ENCODE data around the gene PPP1R3G.

PPP1R3G gene

GRCh38 chr6:5072440-5072839, 12.7 kb upstream of the PPP1R3G start:
- H3K9me3 ChIP-seq (ENCODE audit: low read length) = no peaks in the 10 kb centered on the region
- H3K36me3 ChIP-seq (ENCODE audit: insufficient read depth, low read length) = no peaks in the 10 kb centered on the region
- TF ChIP-seq EZH2 (IDR thresholded peaks at IDR 0.05; ENCODE audit: borderline replicate concordance, low read length) (no peak), CTCF (IDR thresholded peaks at IDR 0.05; ENCODE audit: low read length) (no peak)
- H3K9ac ChIP-seq (ENCODE audit: low read length) = no peak overlapping the region
- no peaks in the 10 kb centered on the region for H3F3A ChIP-seq (ENCODE audit: insufficient read depth, low read length)
- no peak overlapping the region for H3K4me2 ChIP-seq (ENCODE audit: low read length)
- no peaks in the 10 kb centered on the region for H3K79me2 ChIP-seq (ENCODE audit: insufficient read depth, low read length)
- peaks cover 4% of the 10 kb centered on the region; the same call in 1 of the 2 replicates for H3K27me3 ChIP-seq (ENCODE audit: insufficient read depth, low read length)
- no peaks in the 10 kb centered on the region for H3K9me2 ChIP-seq (ENCODE audit: low read depth, low read length)
- no peak overlapping the region for H2AFZ ChIP-seq (ENCODE audit: low read length)
- H3K4me1 ChIP-seq (ENCODE audit: insufficient read depth, low read length, severe bottlenecking) = no peaks in the 10 kb centered on the region
- no peaks in the 10 kb centered on the region for H4K20me1 ChIP-seq (ENCODE audit: insufficient read depth, low read length)
- H3K27ac ChIP-seq (ENCODE audit: low read depth, low read length, poor library complexity, severe bottlenecking) = no peak overlapping the region
- no peak overlapping the region for H3K4me3 ChIP-seq (ENCODE audit: low read depth, low read length, poor library complexity, severe bottlenecking)

DNA sequence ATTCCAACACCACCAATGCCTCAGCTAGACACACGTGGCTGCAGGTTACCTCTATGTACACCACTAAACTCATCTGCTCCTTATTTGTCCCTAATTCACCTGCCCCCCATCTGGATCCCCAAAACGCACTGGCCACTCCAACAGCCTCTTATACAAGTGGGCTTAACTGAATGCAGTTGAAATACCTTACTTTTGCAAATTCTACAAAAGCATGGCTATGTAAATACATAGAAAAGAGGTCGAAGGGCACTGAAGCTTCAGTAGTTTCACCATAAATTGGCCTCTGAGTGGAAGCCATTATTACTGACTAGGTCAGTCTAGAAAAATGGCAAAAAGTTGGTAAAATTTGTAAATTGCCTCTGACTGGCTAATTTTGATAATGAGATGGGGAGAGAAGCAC, 11.1 kb upstream of the PPP1R3G start:
- H4K20me1 ChIP-seq (ENCODE audit: insufficient read depth, low read length) = no peaks in the 10 kb centered on the region
- no peak overlapping the region for H3K9ac ChIP-seq (ENCODE audit: low read length)
- TF ChIP-seq CTCF (IDR thresholded peaks at IDR 0.05; ENCODE audit: low read length) (no peak), EZH2 (IDR thresholded peaks at IDR 0.05; ENCODE audit: borderline replicate concordance, low read length) (no peak)
- no peaks in the 10 kb centered on the region for H3K4me1 ChIP-seq (ENCODE audit: insufficient read depth, low read length, severe bottlenecking)
- no peaks in the 10 kb centered on the region for H3K9me3 ChIP-seq (ENCODE audit: low read length)
- no peaks in the 10 kb centered on the region for H3K79me2 ChIP-seq (ENCODE audit: insufficient read depth, low read length)
- no peak overlapping the region for H3K4me3 ChIP-seq (ENCODE audit: low read depth, low read length, poor library complexity, severe bottlenecking)
- no peaks in the 10 kb centered on the region for H3K9me2 ChIP-seq (ENCODE audit: low read depth, low read length)
- no peak overlapping the region for H3K4me2 ChIP-seq (ENCODE audit: low read length)
- no peak overlapping the region for H3K27ac ChIP-seq (ENCODE audit: low read depth, low read length, poor library complexity, severe bottlenecking)
- H3K36me3 ChIP-seq (ENCODE audit: insufficient read depth, low read length) = no peaks in the 10 kb centered on the region
- no peak overlapping the region for H2AFZ ChIP-seq (ENCODE audit: low read length)
- no peaks in the 10 kb centered on the region for H3F3A ChIP-seq (ENCODE audit: insufficient read depth, low read length)
- no peaks in the 10 kb centered on the region for H3K27me3 ChIP-seq (ENCODE audit: insufficient read depth, low read length)

DNA sequence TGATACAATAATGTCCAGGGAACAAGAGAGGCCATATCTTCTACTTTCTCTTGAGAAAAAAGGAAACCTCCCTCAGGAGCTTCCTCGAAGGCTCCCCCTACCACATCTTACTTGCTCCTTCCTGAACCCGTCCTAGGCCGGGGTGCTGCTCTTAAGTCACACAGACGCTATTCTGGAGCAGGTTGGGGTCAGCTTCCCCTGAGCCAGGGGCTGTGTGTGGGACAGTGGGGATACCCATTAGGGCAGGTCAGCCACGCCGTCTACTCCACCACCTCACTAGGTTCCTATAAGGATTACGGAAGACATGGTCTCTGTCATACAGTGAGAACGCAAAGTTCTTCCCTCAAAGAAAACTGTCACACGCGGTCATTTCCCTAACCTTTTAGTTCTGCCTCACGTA, 8.2 kb upstream of the PPP1R3G start:
- peaks cover 15% of the 10 kb centered on the region; the same call in 1 of the 2 replicates for H3K27me3 ChIP-seq (ENCODE audit: insufficient read depth, low read length)
- no peaks in the 10 kb centered on the region for H3K4me1 ChIP-seq (ENCODE audit: insufficient read depth, low read length, severe bottlenecking)
- H3K9me2 ChIP-seq (ENCODE audit: low read depth, low read length) = no peaks in the 10 kb centered on the region
- no peak overlapping the region for H3K9ac ChIP-seq (ENCODE audit: low read length)
- no peaks in the 10 kb centered on the region for H3K9me3 ChIP-seq (ENCODE audit: low read length)
- no peaks in the 10 kb centered on the region for H3K36me3 ChIP-seq (ENCODE audit: insufficient read depth, low read length)
- H3K4me2 ChIP-seq (ENCODE audit: low read length) = no peak overlapping the region
- H2AFZ ChIP-seq (ENCODE audit: low read length) = no peak overlapping the region
- H3K27ac ChIP-seq (ENCODE audit: low read depth, low read length, poor library complexity, severe bottlenecking) = no peak overlapping the region
- H3F3A ChIP-seq (ENCODE audit: insufficient read depth, low read length) = no peaks in the 10 kb centered on the region
- TF ChIP-seq CTCF (IDR thresholded peaks at IDR 0.05; ENCODE audit: low read length) (no peak), EZH2 (IDR thresholded peaks at IDR 0.05; ENCODE audit: borderline replicate concordance, low read length) (no peak)
- H3K4me3 ChIP-seq (ENCODE audit: low read depth, low read length, poor library complexity, severe bottlenecking) = no peak overlapping the region
- H4K20me1 ChIP-seq (ENCODE audit: insufficient read depth, low read length) = no peaks in the 10 kb centered on the region
- H3K79me2 ChIP-seq (ENCODE audit: insufficient read depth, low read length) = no peaks in the 10 kb centered on the region

Measured in OCI-LY1 (cell line).